Panc1 (cell line): ENCODE measurements around the gene CACNA1D. TPM values are rescaled to one million over a fixed set of nuclear protein-coding genes. Genes with fewer than 3 reads are reported as not detected.

Experiments used
- ATAC-seq: fragments of 200-7000 bp; cut with Tn5 transposase; 2 replicates; pipeline ENCODE4 v1.9.1; 2020; ENCODE audit warnings: mild to moderate bottlenecking, moderate library complexity
- BruUV-seq: library from RNA; stranded (reverse); fragments of 400-500 nt; replicated peaks from 2 replicates; lab custom pipeline; 2021; lab: Mats Ljungman, UMichigan
- CTCF ChIA-PET: fragments of 300-600 bp; sonication (Branson Sonifier 250); formaldehyde crosslinking; loops from one replicate; lab custom pipeline; 2022; ENCODE audit warnings: antibody characterized with exemption; lab: Charles Lee
- POLR2A ChIA-PET: fragments of 300-600 bp; sonication (Branson Sonifier 250); formaldehyde crosslinking; loops from one replicate; lab custom pipeline; 2022; ENCODE audit warnings: antibody characterized with exemption; lab: Charles Lee
- DNase-seq: peaks from one replicate; pipeline ENCODE4 v3.0.0-alpha.2; 2010; ENCODE audit warnings: low read depth, low spot score
- H3K27ac ChIP-seq: 2 replicates; pipeline ENCODE4 v1.5.1; 2011; ENCODE audit warnings: mild to moderate bottlenecking, low read length, inconsistent platforms
- H3K27me3 ChIP-seq: fragments of 200-500 bp; sonication (Bioruptor generic); 2 replicates; pipeline ENCODE4 v1.6.0; 2014; ENCODE audit warnings: low read length, inconsistent platforms; ENCODE audit not compliant: control insufficient read depth, insufficient read depth
- H3K36me3 ChIP-seq: fragments of 200-500 bp; sonication (Bioruptor generic); 2 replicates; pipeline ENCODE4 v1.5.1; 2014; ENCODE audit warnings: inconsistent platforms, mild to moderate bottlenecking, low read length, moderate library complexity; ENCODE audit not compliant: control insufficient read depth, insufficient read depth
- H3K4me1 ChIP-seq: 2 replicates; pipeline ENCODE4 v1.5.1; 2011; ENCODE audit warnings: inconsistent platforms, mild to moderate bottlenecking, low read length, moderate library complexity; ENCODE audit not compliant: control insufficient read depth, insufficient read depth
- H3K4me3 ChIP-seq, 2 experiments: 2 replicates each; pipeline ENCODE4 v1.5.1; 2011 to 2012; ENCODE audit warnings: low read depth in 2 of 2, low read length in 2 of 2, mild to moderate bottlenecking in 2 of 2, inconsistent platforms in 1 of 2, moderate library complexity in 1 of 2
- H3K9me3 ChIP-seq: fragments of 200-500 bp; sonication (Bioruptor generic); 2 replicates; pipeline ENCODE4 v1.5.1; 2014; ENCODE audit warnings: low read depth, mild to moderate bottlenecking, inconsistent platforms, low read length, moderate library complexity; ENCODE audit not compliant: control insufficient read depth, insufficient read depth
- CTCF ChIP-seq: fragments of 450-650 bp; IDR thresholded peaks from 2 replicates; pipeline ENCODE4 v1.5.1; 2017; ENCODE audit warnings: mild to moderate bottlenecking
- POLR2AphosphoS5 ChIP-seq: IDR thresholded peaks from 2 replicates; pipeline ENCODE4 v1.6.1; 2012; ENCODE audit warnings: mild to moderate bottlenecking, low read depth, low read length, moderate library complexity
- REST ChIP-seq, 2 experiments: IDR thresholded peaks; 2 replicates each; pipeline ENCODE4 v1.6.1; 2011 to 2012; ENCODE audit warnings: low read depth in 2 of 2, control low read depth in 1 of 2, low read length in 1 of 2, mild to moderate bottlenecking in 1 of 2, moderate library complexity in 1 of 2; ENCODE audit not compliant: insufficient read depth in 1 of 2
- SIN3A ChIP-seq: IDR thresholded peaks from 2 replicates; pipeline ENCODE4 v1.6.1; 2012; ENCODE audit warnings: low read depth, mild to moderate bottlenecking, low read length, moderate library complexity, borderline replicate concordance; ENCODE audit not compliant: insufficient read depth
- TCF7L2 ChIP-seq: IDR thresholded peaks from 2 replicates; pipeline ENCODE4 v1.6.1; 2011; ENCODE audit warnings: mild to moderate bottlenecking, low read depth, low read length, inconsistent platforms
- in situ Hi-C: cut with HindIII; loops from 2 replicates; pipeline ENCODE4 v1.10.0; 2016; ENCODE audit warnings: low sequenced_read_pairs, low pct_unique_long_range_greater_than_20kb
- intact Hi-C: fragments of 100-400 bp; cut with micrococcal nuclease; formaldehyde crosslinking; loops from one replicate; pipeline ENCODE4 v1.10.0; 2022; ENCODE audit not compliant: unreplicated experiment
- total RNA-seq: library from RNA; stranded (reverse); gene quantifications from one replicate; pipeline ENCODE4 v1.2.1, GENCODE V29; 2021; ENCODE audit not compliant: unreplicated experiment

The CACNA1D gene
- total RNA-seq, 1 experiment from 2014 or later = 23.0 TPM

DNA sequence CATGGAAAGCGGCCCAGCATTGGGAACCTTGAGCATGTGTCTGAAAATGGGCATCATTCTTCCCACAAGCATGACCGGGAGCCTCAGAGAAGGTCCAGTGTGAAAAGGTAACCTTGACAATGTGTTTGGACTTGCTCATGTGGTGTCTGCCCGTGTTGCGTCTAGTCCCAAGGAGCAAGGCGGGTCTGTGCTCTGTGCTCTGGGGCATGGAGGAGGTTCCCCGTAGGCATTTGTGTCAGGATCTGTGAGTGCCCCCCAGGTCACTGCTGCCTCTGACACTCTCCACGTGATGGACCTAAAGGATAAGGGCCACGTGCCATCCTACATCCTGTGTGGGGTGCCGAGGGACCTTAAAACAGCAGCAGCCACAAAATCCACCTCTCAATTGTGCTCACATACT lies 306.9 kb downstream of the CACNA1D start:
- Histone ChIP-seq H3K9me3 (no peaks in the 10 kb centered on the region), H3K4me3 (no peak overlapping the region), H3K4me1 (peaks cover 11% of the 10 kb centered on the region), H3K27ac (no peak overlapping the region), H3K27me3 (no peaks in the 10 kb centered on the region), H3K36me3 (no peaks in the 10 kb centered on the region)
- intact Hi-C loops = no loop called here
- in situ Hi-C loops = no loop called here
- CTCF ChIA-PET = no interaction called here
- no peak for TF ChIP-seq POLR2AphosphoS5
- TF ChIP-seq TCF7L2 = no peak
- TF ChIP-seq CTCF = no peak
- no peak for TF ChIP-seq SIN3A
- no peak for TF ChIP-seq REST (IDR thresholded peaks at IDR 0.05; ENCODE audit: insufficient read depth in 1 of 2, low read depth in 2 of 2, low read length in 1 of 2)
- no TSS peak for BruUV-seq
- no peak for ATAC-seq
- no peak for DNase-seq
- POLR2A ChIA-PET = no interaction called here

DNA sequence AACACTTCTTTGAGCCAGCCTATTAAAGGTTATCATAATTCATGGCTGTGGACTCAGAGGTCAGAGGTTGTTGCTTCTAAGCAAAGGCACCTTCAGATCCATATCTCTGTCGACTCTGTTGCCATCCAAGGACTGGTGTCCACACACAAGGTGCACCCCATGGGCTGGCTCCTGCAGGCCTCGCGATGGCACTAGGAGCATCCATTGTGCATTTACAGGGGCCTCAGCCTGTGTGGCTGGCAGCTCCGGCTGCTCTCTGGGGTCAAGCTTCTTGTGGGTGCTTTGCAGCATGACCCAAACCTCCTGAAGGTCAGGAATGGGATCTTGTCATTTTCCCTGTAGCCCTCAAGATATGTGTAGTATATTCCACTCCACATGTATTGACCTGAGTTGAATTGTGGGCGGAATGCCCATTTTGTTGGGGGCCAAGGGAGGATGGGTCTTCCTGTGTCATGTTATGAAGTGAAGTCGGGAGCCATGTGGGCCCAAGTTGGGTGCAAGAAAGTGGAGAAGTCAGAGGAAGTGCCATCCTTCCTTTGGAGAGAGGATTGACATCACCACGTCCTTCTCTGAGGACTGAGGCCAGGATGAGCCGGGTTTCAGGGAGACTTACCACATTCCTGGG lies 308.0 kb downstream of the CACNA1D start:
- Histone ChIP-seq H3K4me1 (peaks cover 11% of the 10 kb centered on the region), H3K9me3 (no peaks in the 10 kb centered on the region), H3K27me3 (no peaks in the 10 kb centered on the region), H3K36me3 (no peaks in the 10 kb centered on the region), H3K27ac (no peak overlapping the region), H3K4me3 (no peak overlapping the region)
- DNase-seq (no peak), ATAC-seq (no peak)
- no TSS peak for BruUV-seq
- POLR2A ChIA-PET = no interaction called here
- intact Hi-C loops = no loop called here
- CTCF ChIA-PET = no interaction called here
- in situ Hi-C loops = no loop called here
- TF ChIP-seq SIN3A = no peak
- TF ChIP-seq TCF7L2 = no peak
- no peak for TF ChIP-seq POLR2AphosphoS5
- TF ChIP-seq REST (IDR thresholded peaks at IDR 0.05; ENCODE audit: insufficient read depth in 1 of 2, low read depth in 2 of 2, low read length in 1 of 2) = no peak
- no peak for TF ChIP-seq CTCF
